GM12878 (cell line): ENCODE results near the gene ZNF415. TPM values are rescaled to one million over a fixed set of nuclear protein-coding genes. Genes with fewer than 3 reads are reported as not detected.

Source experiments
- ATAC-seq: fragments of 200-7000 bp; cut with Tn5 transposase; 3 replicates; pipeline ENCODE4 v1.9.1; 2020; ENCODE audit warnings: mild to moderate bottlenecking, moderate library complexity
- BruUV-seq: library from RNA; stranded (reverse); fragments of 400-500 nt; replicated peaks from 2 replicates; lab custom pipeline; 2021; lab: Mats Ljungman, UMichigan
- CTCF ChIA-PET: fragments of 300-600 bp; sonication (Branson Sonifier 250); formaldehyde crosslinking; extraction: SDS; loops from one replicate; lab custom pipeline; 2021; ENCODE audit warnings: inconsistent platforms; lab: Yijun Ruan, JAX
- POLR2A ChIA-PET: fragments of 350-600 bp; formaldehyde crosslinking; extraction: SDS; loops from one replicate; lab custom pipeline; 2021; ENCODE audit warnings: inconsistent platforms; lab: Charles Lee
- RAD21 ChIA-PET: fragments of 300-600 bp; sonication (Branson Sonifier 250); formaldehyde crosslinking; loops from one replicate; lab custom pipeline; 2023; ENCODE audit warnings: antibody characterized with exemption; ENCODE audit not compliant: unreplicated experiment; lab: Charles Lee
- SMC1A ChIA-PET: fragments of 300-600 bp; sonication (Branson Sonifier 250); formaldehyde crosslinking; loops from one replicate; lab custom pipeline; 2023; ENCODE audit not compliant: unreplicated experiment, uncharacterized antibody; lab: Charles Lee
- DNase-seq: peaks from one replicate; pipeline ENCODE4 v3.0.0-alpha.2; 2011; ENCODE audit warnings: low read depth, low spot score
- FAIRE-seq: peaks from 3 replicates; lab custom pipeline; 2011; peaks lifted over from hg19 to GRCh38; lab: Jason Lieb, UNC
- H2AFZ ChIP-seq: 2 replicates; pipeline ENCODE4 v1.6.0; 2011; ENCODE audit warnings: low read depth, low read length, control low read depth; ENCODE audit not compliant: control insufficient read depth
- H3K27ac ChIP-seq: 2 replicates; pipeline ENCODE4 v1.5.1; 2011; ENCODE audit warnings: control low read depth; ENCODE audit not compliant: control insufficient read depth, insufficient read depth
- H3K27me3 ChIP-seq, 2 experiments: replicated peaks in 1 of 2; 2 replicates each; pipeline versions ENCODE4 v1.6.0 to v1.6.1; 2011; ENCODE audit warnings: low read length in 1 of 2; ENCODE audit not compliant: control insufficient read depth in 2 of 2, insufficient read depth in 2 of 2
- H3K36me3 ChIP-seq, 2 experiments: 2 replicates each; pipeline ENCODE4 v1.5.1; 2011; ENCODE audit warnings: low read length in 1 of 2; ENCODE audit not compliant: control insufficient read depth in 2 of 2, insufficient read depth in 2 of 2
- H3K4me1 ChIP-seq: 2 replicates; pipeline ENCODE4 v1.6.1; 2011; ENCODE audit warnings: mild to moderate bottlenecking, low read length, moderate library complexity, mixed read lengths; ENCODE audit not compliant: control insufficient read depth, insufficient read depth
- H3K4me2 ChIP-seq: 2 replicates; pipeline ENCODE4 v1.6.0; 2011; ENCODE audit warnings: control low read depth; ENCODE audit not compliant: control insufficient read depth, insufficient read depth
- H3K4me3 ChIP-seq: fragments of 200-600 bp; sonication (generic); 2 replicates; pipeline ENCODE4 v1.5.1; 2016
- H3K79me2 ChIP-seq: 2 replicates; pipeline ENCODE4 v1.6.0; 2011; ENCODE audit warnings: low read length; ENCODE audit not compliant: control insufficient read depth, insufficient read depth
- H3K9ac ChIP-seq: 2 replicates; pipeline ENCODE4 v1.8.0; 2011; ENCODE audit warnings: low read length, control low read depth, mixed read lengths; ENCODE audit not compliant: control insufficient read depth, insufficient read depth
- H3K9me3 ChIP-seq: replicated peaks from 3 replicates; pipeline ENCODE4 v1.5.1; 2011; ENCODE audit warnings: mild to moderate bottlenecking, low read length; ENCODE audit not compliant: control insufficient read depth, insufficient read depth
- H4K20me1 ChIP-seq: 2 replicates; pipeline ENCODE4 v1.6.0; 2011; ENCODE audit not compliant: control insufficient read depth, insufficient read depth
- CHD2 ChIP-seq: IDR thresholded peaks from 2 replicates; pipeline ENCODE4 v1.6.1; 2011; ENCODE audit warnings: low read depth, low read length, improper control_type of control experiment, borderline replicate concordance
- CREM ChIP-seq: IDR thresholded peaks from 2 replicates; pipeline ENCODE4 v1.6.1; 2014; ENCODE audit warnings: antibody characterized with exemption, low read depth
- ELK1 ChIP-seq: IDR thresholded peaks from 2 replicates; pipeline ENCODE4 v1.6.1; 2012; ENCODE audit warnings: low read depth, low read length, improper control_type of control experiment
- GABPA ChIP-seq: IDR thresholded peaks from 2 replicates; pipeline ENCODE4 v1.6.1; 2014; ENCODE audit warnings: antibody characterized with exemption, low read depth, mild to moderate bottlenecking, inconsistent platforms
- GATAD2B ChIP-seq: fragments of 450-650 bp; conservative IDR thresholded peaks from 2 replicates; pipeline ENCODE4 v1.6.1; 2017; ENCODE audit warnings: low read depth, mild to moderate bottlenecking, moderate library complexity
- HDAC2 ChIP-seq: fragments of 200-600 bp; sonication (generic); IDR thresholded peaks from 2 replicates; pipeline ENCODE4 v1.6.1; 2017
- HDAC6 ChIP-seq: fragments of 200-600 bp; sonication (generic); IDR thresholded peaks from one replicate; pipeline ENCODE4 v1.8.0; 2017; ENCODE audit warnings: antibody characterized with exemption; ENCODE audit not compliant: unreplicated experiment
- MXI1 ChIP-seq: fragments of 150-350 bp; IDR thresholded peaks from 2 replicates; pipeline ENCODE4 v1.6.1; 2011; ENCODE audit warnings: low read depth, mild to moderate bottlenecking, inconsistent platforms, low read length, improper control_type of control experiment
- NFXL1 ChIP-seq: fragments of 450-650 bp; IDR thresholded peaks from 2 replicates; pipeline ENCODE4 v1.6.1; 2017; ENCODE audit warnings: antibody characterized with exemption, mild to moderate bottlenecking, borderline replicate concordance
- RFX5 ChIP-seq: IDR thresholded peaks from 2 replicates; pipeline ENCODE4 v1.6.1; 2011; ENCODE audit warnings: low read depth, low read length, improper control_type of control experiment
- SMARCA5 ChIP-seq: fragments of 450-650 bp; IDR thresholded peaks from 2 replicates; pipeline ENCODE4 v1.6.1; 2017; ENCODE audit warnings: mild to moderate bottlenecking
- SPI1 ChIP-seq: IDR thresholded peaks from 2 replicates; pipeline ENCODE4 v1.6.1; 2011; ENCODE audit warnings: low read depth, mild to moderate bottlenecking, low read length, moderate library complexity, borderline replicate concordance; ENCODE audit not compliant: insufficient read depth
- ZNF207 ChIP-seq: fragments of 450-650 bp; IDR thresholded peaks from 2 replicates; pipeline ENCODE4 v1.6.1; 2014; ENCODE audit warnings: antibody characterized with exemption, mild to moderate bottlenecking, borderline replicate concordance
- ZZZ3 ChIP-seq: IDR thresholded peaks from 2 replicates; pipeline ENCODE4 v1.6.1; 2011; ENCODE audit warnings: low read depth; ENCODE audit not compliant: control insufficient read depth, insufficient read length
- WGBS: methylation state at CpG from one replicate; pipeline ENCODE4 v1.1.6; 2016; ENCODE audit warnings: low lambda C conversion rate; ENCODE audit not compliant: insufficient replicate concordance, insufficient coverage; ENCODE audit errors: missing lambda C conversion rate; 5-methylcytosine and 5-hydroxymethylcytosine counted together
- in situ Hi-C: fragments of 300-500 bp; cut with MboI; formaldehyde crosslinking; loops from 9 replicates; pipeline ENCODE4 v1.14.3; 2018; ENCODE audit warnings: mixed read lengths
- intact Hi-C: fragments of 100-400 bp; cut with micrococcal nuclease; formaldehyde crosslinking; loops from one replicate; pipeline ENCODE4 v1.14.2; 2022; ENCODE audit not compliant: unreplicated experiment
- polyA plus RNA-seq, 11 experiments: library from polyadenylated mRNA; depleted of rRNA in 4 of 11; unstranded in 6 of 11; stranded (reverse) in 5 of 11; fragments of >200 nt; fragmentation: Nextera tagmentation in 4 of 11; fragmentation: Illumina TruSeq in 1 of 11; extraction: Ambion mirVana in 4 of 11; extraction: Trizol in 1 of 11; gene quantifications; 1 replicate in 1 of 11; 2 replicates in 10 of 11; pipeline versions ENCODE4 v1.2.1 to v1.2.3, GENCODE V29; 2011 to 2016; ENCODE audit warnings: inconsistent platforms in 2 of 11, missing spikeins in 2 of 11, low read depth in 1 of 11
- total RNA-seq, 4 experiments: library from RNA; depleted of rRNA in 3 of 4; stranded (reverse); fragments of >200 nt in 3 of 4; fragmentation: Illumina TruSeq in 1 of 4; extraction: Trizol in 1 of 4; gene quantifications; 2 replicates each; pipeline versions ENCODE4 v1.2.1 to v1.2.3, GENCODE V29; 2013 to 2021
- TF ChIP-seq, protein P1 (sequence below): IDR thresholded peaks from 2 replicates; pipeline ENCODE4 v1.6.1; 2012; ENCODE audit warnings: low read depth, low read length, improper control_type of control experiment
- TF ChIP-seq, protein P2 (sequence below): fragments of 450-650 bp; IDR thresholded peaks from 2 replicates; pipeline ENCODE4 v1.6.1; 2014; ENCODE audit warnings: mild to moderate bottlenecking
- TF ChIP-seq, protein P3 (sequence below): IDR thresholded peaks from 2 replicates; pipeline ENCODE4 v1.6.1; 2011; ENCODE audit warnings: low read depth, low read length, improper control_type of control experiment, borderline replicate concordance

ZNF415 gene
- total and polyA plus RNA-seq, 10 of the 15 experiments (the other 5 are each of a cell fraction or from before 2014, with no cell fraction given) = 0.03 to 0.13 (median 0.05) TPM; not detected in 6

- ATAC-seq = no peak
- Histone ChIP-seq H3K4me2 (no peak overlapping the region), H4K20me1 (no peaks in the 10 kb centered on the region), H3K9me3 (peaks cover 4% of the 10 kb centered on the region; the same call in 1 of the 3 replicates), H3K27ac (no peak overlapping the region), H3K36me3 (no peaks in the 10 kb centered on the region), H2AFZ (no peak overlapping the region), H3K79me2 (no peaks in the 10 kb centered on the region), H3K27me3 (no peaks in the 10 kb centered on the region), H3K4me3 (no peak overlapping the region), H3K4me1 (no peaks in the 10 kb centered on the region), H3K9ac (no peak overlapping the region)
- CTCF ChIA-PET = interaction anchor here (0.6 kb wide), 1 partner anchor 522 kb away, joined by 3 read pairs; no protein-coding TSS in a partner anchor
- POLR2A ChIA-PET = interaction anchor here (0.6 kb wide), 1 partner anchor 129 kb away, joined by 5 read pairs; no protein-coding TSS in a partner anchor
- intact Hi-C loops = no loop called here
- DNase-seq = no peak
- in situ Hi-C loops = no loop called here
- no peak for FAIRE-seq
- RAD21 ChIA-PET = no interaction called here
- TF ChIP-seq, protein P1, sequence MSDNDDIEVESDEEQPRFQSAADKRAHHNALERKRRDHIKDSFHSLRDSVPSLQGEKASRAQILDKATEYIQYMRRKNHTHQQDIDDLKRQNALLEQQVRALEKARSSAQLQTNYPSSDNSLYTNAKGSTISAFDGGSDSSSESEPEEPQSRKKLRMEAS = no peak
- TF ChIP-seq MXI1 = no peak
- TF ChIP-seq ZZZ3 = no peak
- no peak for TF ChIP-seq HDAC6
- no peak for TF ChIP-seq SMARCA5
- no peak for TF ChIP-seq CHD2
- no peak for TF ChIP-seq RFX5
- no peak for TF ChIP-seq SPI1
- no peak for TF ChIP-seq NFXL1
- TF ChIP-seq, protein P2, sequence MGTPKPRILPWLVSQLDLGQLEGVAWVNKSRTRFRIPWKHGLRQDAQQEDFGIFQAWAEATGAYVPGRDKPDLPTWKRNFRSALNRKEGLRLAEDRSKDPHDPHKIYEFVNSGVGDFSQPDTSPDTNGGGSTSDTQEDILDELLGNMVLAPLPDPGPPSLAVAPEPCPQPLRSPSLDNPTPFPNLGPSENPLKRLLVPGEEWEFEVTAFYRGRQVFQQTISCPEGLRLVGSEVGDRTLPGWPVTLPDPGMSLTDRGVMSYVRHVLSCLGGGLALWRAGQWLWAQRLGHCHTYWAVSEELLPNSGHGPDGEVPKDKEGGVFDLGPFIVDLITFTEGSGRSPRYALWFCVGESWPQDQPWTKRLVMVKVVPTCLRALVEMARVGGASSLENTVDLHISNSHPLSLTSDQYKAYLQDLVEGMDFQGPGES = no peak
- TF ChIP-seq GABPA = no peak
- no peak for TF ChIP-seq HDAC2
- no peak for TF ChIP-seq ELK1
- TF ChIP-seq GATAD2B = no peak
- no peak for TF ChIP-seq ZNF207
- TF ChIP-seq, protein P3, sequence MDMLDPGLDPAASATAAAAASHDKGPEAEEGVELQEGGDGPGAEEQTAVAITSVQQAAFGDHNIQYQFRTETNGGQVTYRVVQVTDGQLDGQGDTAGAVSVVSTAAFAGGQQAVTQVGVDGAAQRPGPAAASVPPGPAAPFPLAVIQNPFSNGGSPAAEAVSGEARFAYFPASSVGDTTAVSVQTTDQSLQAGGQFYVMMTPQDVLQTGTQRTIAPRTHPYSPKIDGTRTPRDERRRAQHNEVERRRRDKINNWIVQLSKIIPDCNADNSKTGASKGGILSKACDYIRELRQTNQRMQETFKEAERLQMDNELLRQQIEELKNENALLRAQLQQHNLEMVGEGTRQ = no peak
- no peak for TF ChIP-seq CREM
- SMC1A ChIA-PET = no interaction called here
- BruUV-seq = no TSS peak
- WGBS = 69% methylated on average over 4 of the region's 4 CpGs
Measured at GRCh38 chr19:53131085-53131590, 1.6 kb downstream of the ZNF415 start.
